ENCODE measurements around the gene PAQR8.

PAQR8 gene

DNA sequence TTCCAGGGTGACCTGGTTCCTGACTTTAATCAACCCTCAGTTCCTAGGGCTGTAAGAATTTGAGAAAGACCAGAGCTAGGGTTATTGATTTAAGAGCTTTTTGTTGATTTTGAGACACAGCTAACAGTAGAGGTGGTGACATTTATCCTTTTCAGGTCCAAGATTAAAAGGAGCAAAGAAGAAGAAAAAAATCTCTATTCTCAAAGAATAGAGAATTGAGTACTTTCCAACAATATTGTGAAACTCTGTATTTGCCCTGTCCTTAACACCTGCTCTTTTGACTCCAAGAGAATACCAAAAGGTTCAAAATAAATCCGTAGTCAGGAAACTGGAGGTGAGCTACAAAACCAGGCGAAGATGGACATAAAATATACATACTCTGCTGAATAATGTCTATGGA is 7.3 kb downstream of the PAQR8 start:
- TF ChIP-seq, protein P1, sequence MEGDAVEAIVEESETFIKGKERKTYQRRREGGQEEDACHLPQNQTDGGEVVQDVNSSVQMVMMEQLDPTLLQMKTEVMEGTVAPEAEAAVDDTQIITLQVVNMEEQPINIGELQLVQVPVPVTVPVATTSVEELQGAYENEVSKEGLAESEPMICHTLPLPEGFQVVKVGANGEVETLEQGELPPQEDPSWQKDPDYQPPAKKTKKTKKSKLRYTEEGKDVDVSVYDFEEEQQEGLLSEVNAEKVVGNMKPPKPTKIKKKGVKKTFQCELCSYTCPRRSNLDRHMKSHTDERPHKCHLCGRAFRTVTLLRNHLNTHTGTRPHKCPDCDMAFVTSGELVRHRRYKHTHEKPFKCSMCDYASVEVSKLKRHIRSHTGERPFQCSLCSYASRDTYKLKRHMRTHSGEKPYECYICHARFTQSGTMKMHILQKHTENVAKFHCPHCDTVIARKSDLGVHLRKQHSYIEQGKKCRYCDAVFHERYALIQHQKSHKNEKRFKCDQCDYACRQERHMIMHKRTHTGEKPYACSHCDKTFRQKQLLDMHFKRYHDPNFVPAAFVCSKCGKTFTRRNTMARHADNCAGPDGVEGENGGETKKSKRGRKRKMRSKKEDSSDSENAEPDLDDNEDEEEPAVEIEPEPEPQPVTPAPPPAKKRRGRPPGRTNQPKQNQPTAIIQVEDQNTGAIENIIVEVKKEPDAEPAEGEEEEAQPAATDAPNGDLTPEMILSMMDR (IDR thresholded peaks at IDR 0.05) = no peak
- H3K36me3 ChIP-seq (ENCODE audit: control insufficient read depth, insufficient read depth, low read length) = no peaks in the 10 kb centered on the region
- H3K79me2 ChIP-seq = no peaks in the 10 kb centered on the region
- H3K9ac ChIP-seq = no peak overlapping the region
- H3K9me3 ChIP-seq (ENCODE audit: control insufficient read depth, low read length) = no peaks in the 10 kb centered on the region
- H3K4me1 ChIP-seq = no peaks in the 10 kb centered on the region
- no peak overlapping the region for H3K4me2 ChIP-seq (ENCODE audit: low read length)
- no peak overlapping the region for H3K4me3 ChIP-seq (ENCODE audit: low read depth, low read length)
- H2AFZ ChIP-seq = no peak overlapping the region
- H3K27me3 ChIP-seq (ENCODE audit: control insufficient read depth, insufficient read depth, low read length) = no peaks in the 10 kb centered on the region
- H3K27ac ChIP-seq = no peak overlapping the region

GRCh38 chr6:52371656-52372191 is 9.8 kb downstream of the PAQR8 start:
- no peak overlapping the region for H3K4me3 ChIP-seq (ENCODE audit: low read depth, low read length)
- TF ChIP-seq, protein P1 (IDR thresholded peaks at IDR 0.05) = no peak
- H3K4me1 ChIP-seq = no peaks in the 10 kb centered on the region
- no peak overlapping the region for H3K9ac ChIP-seq
- H3K27ac ChIP-seq = no peak overlapping the region
- H3K9me3 ChIP-seq (ENCODE audit: control insufficient read depth, low read length) = no peaks in the 10 kb centered on the region
- no peak overlapping the region for H2AFZ ChIP-seq
- H3K4me2 ChIP-seq (ENCODE audit: low read length) = no peak overlapping the region
- no peaks in the 10 kb centered on the region for H3K79me2 ChIP-seq
- H3K27me3 ChIP-seq (ENCODE audit: control insufficient read depth, insufficient read depth, low read length) = no peaks in the 10 kb centered on the region
- H3K36me3 ChIP-seq (ENCODE audit: control insufficient read depth, insufficient read depth, low read length) = no peaks in the 10 kb centered on the region

DNA sequence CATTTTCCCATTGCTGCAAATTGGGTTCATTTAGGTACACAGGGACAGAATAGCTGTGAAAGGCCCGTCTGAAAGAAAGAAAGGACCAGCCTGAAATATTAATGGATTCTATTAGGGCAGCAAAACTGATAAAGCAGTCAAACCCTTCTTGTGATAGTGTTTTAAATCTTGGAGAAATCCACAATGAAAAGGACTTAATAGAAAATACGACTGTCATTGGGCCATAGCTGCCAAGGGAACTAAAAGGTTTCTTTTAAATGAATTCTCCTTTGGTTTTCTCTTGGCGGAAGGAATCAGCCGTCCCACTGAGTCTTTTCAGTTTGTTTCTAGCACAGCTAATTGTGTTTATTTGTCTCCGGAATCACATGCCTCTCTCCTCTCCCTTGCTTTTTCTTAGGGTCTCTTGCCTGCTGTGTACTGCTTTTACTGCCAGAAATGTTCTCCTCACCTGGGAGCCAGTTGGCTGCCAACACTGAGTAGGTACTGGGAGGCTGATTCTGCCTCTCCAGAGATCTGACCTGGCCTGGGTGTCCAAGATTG is 11.3 kb downstream of the PAQR8 start:
- Histone ChIP-seq H3K36me3 (ENCODE audit: control insufficient read depth, insufficient read depth, low read length) (no peaks in the 10 kb centered on the region), H3K4me3 (ENCODE audit: low read depth, low read length) (no peak overlapping the region), H3K9ac (no peak overlapping the region), H2AFZ (no peak overlapping the region), H3K27ac (no peak overlapping the region), H3K27me3 (ENCODE audit: control insufficient read depth, insufficient read depth, low read length) (no peaks in the 10 kb centered on the region), H3K79me2 (no peaks in the 10 kb centered on the region), H3K9me3 (ENCODE audit: control insufficient read depth, low read length) (no peaks in the 10 kb centered on the region), H3K4me1 (no peaks in the 10 kb centered on the region), H3K4me2 (ENCODE audit: low read length) (no peak overlapping the region)
- TF ChIP-seq, protein P1 (IDR thresholded peaks at IDR 0.05) = no peak

DNA sequence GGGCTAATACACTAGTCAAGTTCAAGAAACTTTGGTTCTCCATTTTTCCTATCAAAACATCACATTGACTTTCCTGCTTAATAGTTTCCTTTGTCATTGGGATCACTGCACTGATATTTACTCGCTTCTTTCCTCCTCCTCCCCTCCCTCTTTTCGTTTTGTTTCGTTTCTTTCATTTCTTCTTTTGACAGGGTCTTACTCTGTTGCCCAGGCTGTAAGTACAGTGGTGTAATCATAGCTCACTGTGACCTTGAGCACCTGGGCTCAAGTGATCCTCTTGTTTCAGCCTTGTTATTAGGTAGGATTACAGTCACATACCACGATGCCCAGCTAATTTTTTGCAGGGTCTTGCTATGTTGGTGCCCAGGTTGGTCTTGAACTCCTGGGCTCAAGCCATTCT is 12.3 kb downstream of the PAQR8 start:
- Histone ChIP-seq H3K9ac (no peak overlapping the region), H3K4me2 (ENCODE audit: low read length) (no peak overlapping the region), H2AFZ (no peak overlapping the region), H3K4me3 (ENCODE audit: low read depth, low read length) (no peak overlapping the region), H3K4me1 (no peaks in the 10 kb centered on the region), H3K9me3 (ENCODE audit: control insufficient read depth, low read length) (no peaks in the 10 kb centered on the region), H3K27me3 (ENCODE audit: control insufficient read depth, insufficient read depth, low read length) (no peaks in the 10 kb centered on the region), H3K36me3 (ENCODE audit: control insufficient read depth, insufficient read depth, low read length) (no peaks in the 10 kb centered on the region), H3K27ac (no peak overlapping the region), H3K79me2 (no peaks in the 10 kb centered on the region)
- TF ChIP-seq, protein P1 (IDR thresholded peaks at IDR 0.05) = no peak

Measured in parathyroid adenoma (tissue), 2 donors.